GM10266 (cell line): ENCODE measurements around the gene ZNF318.

Experiments used
- DNase-seq: peaks from one replicate; pipeline ENCODE4 v3.0.0; 2012; ENCODE audit errors: extremely low spot score
- TF ChIP-seq, protein P1 (sequence below): IDR thresholded peaks from 2 replicates; pipeline ENCODE4 v1.5.1; 2012; ENCODE audit warnings: mild to moderate bottlenecking, low read depth; ENCODE audit not compliant: control insufficient read depth, insufficient read depth; ENCODE audit errors: missing control alignments

ZNF318 gene

DNA sequence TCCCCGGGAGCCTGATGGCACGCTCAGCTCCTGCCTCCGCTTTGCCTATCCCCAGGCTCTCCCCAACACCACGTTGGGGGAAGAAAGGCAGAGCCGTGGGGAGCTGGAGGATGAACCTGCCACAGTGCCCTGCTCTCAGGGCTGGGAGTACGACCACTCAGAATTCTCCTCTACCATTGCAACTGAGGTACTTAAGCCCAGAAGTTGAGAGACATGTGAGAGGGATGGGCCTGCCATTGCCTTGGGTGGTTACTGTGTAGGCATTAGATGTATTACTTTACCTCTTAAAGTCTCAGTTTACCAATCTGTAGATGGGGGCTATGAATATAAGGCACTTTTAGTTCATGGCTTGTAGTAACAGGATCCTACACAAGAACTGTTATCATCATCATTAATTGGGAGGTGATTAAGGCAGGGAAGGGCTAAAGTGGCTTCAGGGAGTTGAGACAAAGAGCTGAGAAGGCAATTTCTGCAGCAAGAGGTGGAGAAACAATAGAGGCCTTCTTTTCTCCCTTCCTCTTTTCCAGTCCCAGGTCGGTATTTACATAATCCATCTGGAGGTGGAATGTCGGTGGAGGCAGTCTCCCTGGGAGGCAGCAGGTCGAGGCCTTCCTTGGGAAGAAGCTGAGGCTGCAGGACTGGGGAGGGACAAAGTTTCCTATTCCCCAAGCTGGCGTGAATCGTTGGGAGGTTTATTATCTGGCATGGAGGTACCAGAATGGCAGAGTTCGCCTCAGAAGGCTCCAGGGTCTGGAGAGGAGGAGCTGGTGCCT lies 70.7 kb downstream of the ZNF318 start:
- TF ChIP-seq, protein P1, sequence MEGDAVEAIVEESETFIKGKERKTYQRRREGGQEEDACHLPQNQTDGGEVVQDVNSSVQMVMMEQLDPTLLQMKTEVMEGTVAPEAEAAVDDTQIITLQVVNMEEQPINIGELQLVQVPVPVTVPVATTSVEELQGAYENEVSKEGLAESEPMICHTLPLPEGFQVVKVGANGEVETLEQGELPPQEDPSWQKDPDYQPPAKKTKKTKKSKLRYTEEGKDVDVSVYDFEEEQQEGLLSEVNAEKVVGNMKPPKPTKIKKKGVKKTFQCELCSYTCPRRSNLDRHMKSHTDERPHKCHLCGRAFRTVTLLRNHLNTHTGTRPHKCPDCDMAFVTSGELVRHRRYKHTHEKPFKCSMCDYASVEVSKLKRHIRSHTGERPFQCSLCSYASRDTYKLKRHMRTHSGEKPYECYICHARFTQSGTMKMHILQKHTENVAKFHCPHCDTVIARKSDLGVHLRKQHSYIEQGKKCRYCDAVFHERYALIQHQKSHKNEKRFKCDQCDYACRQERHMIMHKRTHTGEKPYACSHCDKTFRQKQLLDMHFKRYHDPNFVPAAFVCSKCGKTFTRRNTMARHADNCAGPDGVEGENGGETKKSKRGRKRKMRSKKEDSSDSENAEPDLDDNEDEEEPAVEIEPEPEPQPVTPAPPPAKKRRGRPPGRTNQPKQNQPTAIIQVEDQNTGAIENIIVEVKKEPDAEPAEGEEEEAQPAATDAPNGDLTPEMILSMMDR: no peak

DNA sequence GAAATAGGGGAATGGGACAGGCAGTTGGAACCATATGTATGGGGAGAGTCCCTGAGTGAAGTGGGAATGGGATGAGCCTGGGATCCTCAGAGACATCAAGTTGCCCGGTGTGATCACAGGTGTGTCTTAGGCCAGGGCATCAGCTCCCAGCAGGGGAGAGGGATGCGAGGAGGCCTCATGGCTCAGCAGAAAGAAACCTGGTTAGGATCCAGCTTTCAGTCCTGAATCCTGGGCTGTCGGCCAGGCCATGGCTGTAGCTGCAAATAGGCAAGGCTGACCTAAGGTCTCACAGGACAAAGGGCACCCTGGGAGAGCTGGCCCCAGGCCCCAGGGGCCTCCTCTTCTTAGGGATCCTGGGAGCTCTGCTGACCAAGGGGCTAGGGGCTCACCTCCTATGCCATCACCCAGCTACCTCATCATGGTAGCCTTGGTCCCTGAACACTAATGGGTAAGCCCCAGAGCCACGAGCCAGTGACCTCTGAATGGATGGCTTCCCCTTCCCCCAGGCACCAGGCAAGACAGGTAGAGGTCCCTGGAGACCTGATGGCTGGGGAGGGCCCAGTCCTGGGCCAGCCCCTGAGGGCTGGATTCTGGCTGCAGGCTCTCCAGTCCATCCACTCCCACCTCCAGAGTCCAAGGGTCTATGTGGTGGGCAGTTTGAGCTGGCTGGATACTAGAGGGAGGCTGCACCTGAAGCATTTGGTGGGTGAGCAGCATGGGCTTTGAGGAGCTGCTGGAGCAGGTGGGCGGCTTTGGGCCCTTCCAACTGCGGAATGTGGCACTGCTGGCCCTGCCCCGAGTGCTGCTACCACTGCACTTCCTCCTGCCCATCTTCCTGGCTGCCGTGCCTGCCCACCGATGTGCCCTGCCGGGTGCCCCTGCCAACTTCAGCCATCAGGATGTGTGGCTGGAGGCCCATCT lies 71.5 kb downstream of the ZNF318 start, which contains the start of gene SLC22A7:
SLC22A7 (plus strand) TSS at position 617 of the 921 bp plus-strand sequence; CDS start at position 716, 99 bp downstream.
- TF ChIP-seq, protein P1: no peak
- peak; percentile 10 for DNase-seq

More for the DNA sequence above, 70.7 kb downstream of the ZNF318 start:
- peak; percentile 4 for DNase-seq

DNA sequence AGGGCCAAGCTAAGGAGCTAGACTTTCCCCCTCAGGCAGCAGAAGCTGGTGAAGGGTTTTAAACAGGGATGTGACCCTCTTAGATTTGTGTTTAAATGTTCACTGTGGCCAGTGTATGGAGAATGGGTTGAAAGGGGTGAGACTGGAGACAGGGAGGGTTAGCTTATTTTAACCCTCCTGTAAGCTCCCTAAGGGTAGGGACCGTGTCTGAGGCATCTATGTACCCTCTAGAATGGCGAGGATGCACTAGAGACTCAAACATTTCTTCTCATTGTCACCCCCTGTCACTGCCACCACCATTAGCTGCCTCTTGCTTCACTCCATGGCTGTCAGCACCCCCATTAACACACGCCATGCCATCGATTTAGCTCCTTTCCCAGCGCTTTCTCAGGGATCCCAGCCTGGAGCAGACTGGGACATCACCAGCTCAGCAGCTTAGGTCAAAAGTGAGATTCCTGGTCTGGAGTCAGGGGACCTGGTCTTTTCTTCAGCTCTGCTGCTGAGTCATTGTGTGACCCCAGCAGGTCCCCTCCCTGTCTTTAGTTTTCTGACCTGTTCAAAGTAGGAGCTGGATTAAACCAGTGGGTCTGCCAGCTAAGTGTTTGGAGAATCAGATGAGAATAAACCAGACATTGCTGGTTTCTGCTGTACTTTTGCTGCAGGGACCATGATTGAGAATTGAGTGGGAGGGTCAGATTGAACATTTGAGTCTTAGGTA lies 72.5 kb downstream of the ZNF318 start:
- DNase-seq: peak; percentile 6
- TF ChIP-seq, protein P1: no peak

DNA sequence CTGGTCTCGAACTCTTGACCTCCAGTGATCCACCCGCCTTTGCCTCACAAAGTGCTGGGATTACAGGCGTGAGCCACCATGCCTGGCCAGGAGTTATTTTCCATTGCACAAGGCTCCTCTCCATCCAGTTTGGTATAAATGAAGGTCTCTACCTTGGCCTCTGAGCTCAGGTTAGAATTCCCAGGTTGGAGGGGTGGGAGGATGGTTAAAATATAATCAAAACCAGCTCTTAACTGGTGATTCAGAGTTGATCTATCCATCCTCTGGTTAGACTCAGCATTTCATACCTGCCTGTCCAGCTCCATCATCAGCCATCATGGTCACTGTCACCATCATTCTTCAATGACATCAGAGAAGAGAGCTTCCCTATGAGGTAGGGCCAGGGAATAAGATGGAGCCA lies 74.0 kb downstream of the ZNF318 start:
- no peak for DNase-seq
- TF ChIP-seq, protein P1: no peak

DNA sequence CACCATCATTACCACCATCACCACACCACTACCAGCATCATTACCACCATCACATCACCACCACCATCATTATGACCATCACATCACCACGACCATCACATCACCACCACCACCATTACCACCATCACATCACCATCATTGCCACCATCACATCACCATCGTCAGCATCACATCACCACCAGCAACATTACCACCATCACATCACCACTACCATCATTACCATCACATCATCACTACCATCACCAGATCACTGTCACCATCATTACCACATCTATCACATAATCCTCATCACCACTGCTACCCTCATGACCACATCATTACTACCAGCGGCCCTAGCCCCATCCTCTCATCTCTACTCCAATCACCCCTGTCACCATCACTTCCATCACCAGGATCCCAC lies 74.9 kb downstream of the ZNF318 start:
- no peak for DNase-seq
- TF ChIP-seq, protein P1: no peak

DNA sequence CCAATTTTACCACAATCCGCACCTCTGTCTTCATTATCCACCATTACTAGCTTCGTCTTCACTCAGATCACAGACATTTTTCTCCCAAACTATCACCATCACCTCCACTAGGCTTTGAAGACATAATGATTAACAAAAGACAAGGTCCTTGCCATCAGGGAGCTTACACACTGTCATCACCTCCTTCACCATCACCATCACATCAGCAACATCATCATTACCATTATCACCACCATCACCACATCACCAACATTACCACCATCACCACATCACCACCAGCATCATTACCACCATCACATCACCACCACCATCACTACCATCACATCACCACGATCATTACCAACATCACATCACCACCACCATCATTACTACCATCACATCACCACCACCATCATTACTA lies 75.7 kb downstream of the ZNF318 start:
- DNase-seq: no peak
- TF ChIP-seq, protein P1: no peak
